ENCODE measurements around the gene PURA.

- TF ChIP-seq, protein P1, sequence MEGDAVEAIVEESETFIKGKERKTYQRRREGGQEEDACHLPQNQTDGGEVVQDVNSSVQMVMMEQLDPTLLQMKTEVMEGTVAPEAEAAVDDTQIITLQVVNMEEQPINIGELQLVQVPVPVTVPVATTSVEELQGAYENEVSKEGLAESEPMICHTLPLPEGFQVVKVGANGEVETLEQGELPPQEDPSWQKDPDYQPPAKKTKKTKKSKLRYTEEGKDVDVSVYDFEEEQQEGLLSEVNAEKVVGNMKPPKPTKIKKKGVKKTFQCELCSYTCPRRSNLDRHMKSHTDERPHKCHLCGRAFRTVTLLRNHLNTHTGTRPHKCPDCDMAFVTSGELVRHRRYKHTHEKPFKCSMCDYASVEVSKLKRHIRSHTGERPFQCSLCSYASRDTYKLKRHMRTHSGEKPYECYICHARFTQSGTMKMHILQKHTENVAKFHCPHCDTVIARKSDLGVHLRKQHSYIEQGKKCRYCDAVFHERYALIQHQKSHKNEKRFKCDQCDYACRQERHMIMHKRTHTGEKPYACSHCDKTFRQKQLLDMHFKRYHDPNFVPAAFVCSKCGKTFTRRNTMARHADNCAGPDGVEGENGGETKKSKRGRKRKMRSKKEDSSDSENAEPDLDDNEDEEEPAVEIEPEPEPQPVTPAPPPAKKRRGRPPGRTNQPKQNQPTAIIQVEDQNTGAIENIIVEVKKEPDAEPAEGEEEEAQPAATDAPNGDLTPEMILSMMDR (IDR thresholded peaks at IDR 0.05) = no peak
- no peak for TF ChIP-seq EZH2 (IDR thresholded peaks at IDR 0.05; ENCODE audit: borderline replicate concordance, insufficient read depth, low read depth, low read length, poor library complexity, severe bottlenecking)
These were observed 32.6 kb downstream of the PURA start for GRCh38 chr5:140146523-140146842.

All from B cell (primary cell).